Left ventricle myocardium inferior (tissue), 1 donor: ENCODE measurements around the gene OR9G4. TPM values are rescaled to one million over a fixed set of nuclear protein-coding genes. Genes with fewer than 3 reads are reported as not detected.

Source experiments
- DNase-seq: peaks from one replicate; pipeline ENCODE4 v3.0.0-alpha.2; 2020
- H3K27ac ChIP-seq: fragments of 200-600 bp; replicated peaks from 2 replicates; pipeline ENCODE4 v1.8.0; 2021
- H3K27me3 ChIP-seq: fragments of 200-600 bp; 2 replicates; pipeline ENCODE4 v1.8.0; 2021; ENCODE audit warnings: low read depth
- H3K36me3 ChIP-seq: fragments of 200-600 bp; 2 replicates; pipeline ENCODE4 v1.8.0; 2021
- H3K4me1 ChIP-seq: fragments of 200-600 bp; 2 replicates; pipeline ENCODE4 v1.8.0; 2021
- H3K4me3 ChIP-seq: fragments of 200-600 bp; 2 replicates; pipeline ENCODE4 v1.8.0; 2021; ENCODE audit warnings: mild to moderate bottlenecking, moderate library complexity
- H3K9me3 ChIP-seq: fragments of 200-600 bp; replicated peaks from 2 replicates; pipeline ENCODE4 v1.8.0; 2021
- CTCF ChIP-seq: fragments of 200-600 bp; IDR thresholded peaks from 2 replicates; pipeline ENCODE4 v1.8.0; 2021; ENCODE audit warnings: antibody characterized with exemption, mild to moderate bottlenecking, borderline replicate concordance
- intact Hi-C: fragments of 100-400 bp; cut with micrococcal nuclease; formaldehyde crosslinking; loops from one replicate; pipeline ENCODE4 v1.11.0; 2022
- long read RNA-seq: library from polyadenylated mRNA; unstranded; transcript quantifications from one replicate; pipeline ENCODE4 v2.0.0, GENCODE V29; 2021
- total RNA-seq: library from RNA; stranded (reverse); fragmentation: NEBNext Ultra II Directional; extraction: Animal tissue kit (Norgen Biotek cat#: 25700); gene quantifications from one replicate; pipeline ENCODE4 v1.2.1, GENCODE V29; 2021
- donor health status: DM: no; HTN: yes; CAD: no; lungs with severe emphysema.

The OR9G4 gene
- total RNA-seq: not detected
- long read RNA-seq: 0 reads

GRCh38 chr11:56748597-56748996 lies at the start of gene OR9G4:
Gene OR9G4, minus strand, starts transcription at chr11:56748697. Its CDS starts 4,931 bp downstream, at chr11:56743766.
- TF ChIP-seq CTCF: no peak
- peaks cover 14% of the 10 kb centered on the region for H3K9me3 ChIP-seq
- intact Hi-C loops: no loop called here
- no peak within 1 kb of the TSS for H3K27ac ChIP-seq
- no peaks in the 10 kb centered on the region for H3K4me1 ChIP-seq
- no peak for DNase-seq
- no peak within 1 kb of the TSS for H3K4me3 ChIP-seq
- no peaks in the 10 kb centered on the region for H3K27me3 ChIP-seq
- H3K36me3 ChIP-seq: no peaks in the 10 kb centered on the region

GRCh38 chr11:56783448-56784041 lies 35.0 kb upstream of the OR9G4 start:
- Histone ChIP-seq H3K36me3 (no peaks in the 10 kb centered on the region), H3K27me3 (peaks cover 9% of the 10 kb centered on the region), H3K4me3 (no peak overlapping the region), H3K27ac (no peak overlapping the region), H3K4me1 (no peaks in the 10 kb centered on the region), H3K9me3 (peaks cover 5% of the 10 kb centered on the region)
- intact Hi-C loops: no loop called here
- peak; percentile 69 for TF ChIP-seq CTCF
- no peak for DNase-seq

- Histone ChIP-seq H3K4me3 (no peak overlapping the region), H3K36me3 (no peaks in the 10 kb centered on the region), H3K9me3 (peaks cover 5% of the 10 kb centered on the region), H3K4me1 (no peaks in the 10 kb centered on the region), H3K27me3 (peaks cover 9% of the 10 kb centered on the region), H3K27ac (no peak overlapping the region)
- intact Hi-C loops: no loop called here
- DNase-seq: no peak
- TF ChIP-seq CTCF: no peak
Observed at GRCh38 chr11:56782167-56782847, 33.8 kb upstream of the OR9G4 start.

GRCh38 chr11:56776809-56777208 lies 28.3 kb upstream of the OR9G4 start:
- TF ChIP-seq CTCF: no peak
- Histone ChIP-seq H3K27me3 (peaks cover 9% of the 10 kb centered on the region), H3K4me1 (no peaks in the 10 kb centered on the region), H3K9me3 (no peaks in the 10 kb centered on the region), H3K4me3 (no peak overlapping the region), H3K27ac (no peak overlapping the region), H3K36me3 (no peaks in the 10 kb centered on the region)
- intact Hi-C loops: no loop called here
- DNase-seq: no peak

- no peaks in the 10 kb centered on the region for H3K36me3 ChIP-seq
- no peak overlapping the region for H3K4me3 ChIP-seq
- H3K4me1 ChIP-seq: no peaks in the 10 kb centered on the region
- H3K27me3 ChIP-seq: peaks cover 5% of the 10 kb centered on the region
- DNase-seq: no peak
- H3K9me3 ChIP-seq: no peaks in the 10 kb centered on the region
- H3K27ac ChIP-seq: no peak overlapping the region
- no peak for TF ChIP-seq CTCF
- intact Hi-C loops: no loop called here
Observed at GRCh38 chr11:56764976-56765375, 16.5 kb upstream of the OR9G4 start.
